Choroid plexus epithelial cell (primary cell): ENCODE results near the gene DTX4.
"Not testable (repeated sequence)": the region's sequence is repeated elsewhere in the genome, so short reads cannot be mapped to it uniquely, and the experiment has no call there.

Source experiments
- DNase-seq: peaks from one replicate; pipeline ENCODE4 v3.0.0-alpha.2; 2010; ENCODE audit warnings: low read depth
- H3K4me3 ChIP-seq: 2 replicates; pipeline ENCODE4 v1.5.1; 2011; ENCODE audit warnings: low read depth, mild to moderate bottlenecking, control low read depth, low read length, moderate library complexity
- CTCF ChIP-seq: conservative IDR thresholded peaks from 2 replicates; pipeline ENCODE4 v1.5.1; 2011; ENCODE audit warnings: low read depth, mild to moderate bottlenecking, control low read depth, inconsistent platforms, low read length, moderate library complexity

DTX4 gene

DNA sequence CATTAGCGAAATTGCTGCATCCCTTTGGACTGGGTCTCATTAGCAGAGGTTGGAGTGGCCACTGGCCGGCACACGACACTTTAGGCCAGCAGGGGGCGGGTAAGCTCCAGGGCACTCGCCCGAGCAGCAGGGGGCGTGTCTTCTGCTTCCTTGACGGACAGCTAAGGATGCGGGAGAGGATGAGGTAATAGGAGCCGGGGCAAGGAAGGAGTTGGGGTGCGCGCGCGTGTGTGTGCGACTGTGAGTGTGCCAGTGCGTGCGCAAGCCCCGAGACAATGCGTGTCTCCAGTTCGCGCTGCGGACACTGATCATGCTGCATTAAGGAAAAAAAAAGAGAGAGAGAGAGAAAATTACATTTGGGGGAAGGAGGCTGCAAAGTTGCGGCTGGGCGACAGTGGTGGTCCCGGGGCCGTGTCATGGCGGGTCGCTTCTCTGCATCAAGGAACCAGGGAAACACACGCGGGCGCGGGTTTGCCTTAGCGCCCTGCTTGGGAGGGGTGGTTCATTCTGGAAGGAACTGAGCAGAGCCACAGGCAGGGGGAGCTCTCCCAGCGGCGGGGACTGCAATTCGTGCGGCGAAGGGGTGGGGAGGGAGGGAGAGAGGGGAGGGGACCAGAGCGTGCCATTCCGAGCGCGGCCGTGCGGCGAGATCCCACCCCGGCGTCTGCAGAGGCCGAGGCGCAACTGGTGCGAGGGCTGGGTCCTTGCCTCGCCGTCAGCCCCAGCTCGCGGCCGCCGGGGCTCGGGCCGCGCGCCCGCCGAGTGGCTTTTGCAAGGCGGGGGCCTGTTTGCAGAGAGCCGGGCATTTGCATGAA, at the start of gene DTX4:
Gene DTX4 (plus strand): TSS at position 625 of the 815 bp plus-strand sequence. CDS start 464 bp downstream, outside the sequence.
- peak; percentile 90 for TF ChIP-seq CTCF
- peak; percentile 92 for DNase-seq
- peak within 1 kb of the TSS; percentile 61 for H3K4me3 ChIP-seq

- peak; percentile 99 for TF ChIP-seq CTCF
- H3K4me3 ChIP-seq, result peak overlapping the region; percentile 41
Measured at GRCh38 chr11:59135648-59136461, 36.1 kb upstream of the DTX4 start.

DNA sequence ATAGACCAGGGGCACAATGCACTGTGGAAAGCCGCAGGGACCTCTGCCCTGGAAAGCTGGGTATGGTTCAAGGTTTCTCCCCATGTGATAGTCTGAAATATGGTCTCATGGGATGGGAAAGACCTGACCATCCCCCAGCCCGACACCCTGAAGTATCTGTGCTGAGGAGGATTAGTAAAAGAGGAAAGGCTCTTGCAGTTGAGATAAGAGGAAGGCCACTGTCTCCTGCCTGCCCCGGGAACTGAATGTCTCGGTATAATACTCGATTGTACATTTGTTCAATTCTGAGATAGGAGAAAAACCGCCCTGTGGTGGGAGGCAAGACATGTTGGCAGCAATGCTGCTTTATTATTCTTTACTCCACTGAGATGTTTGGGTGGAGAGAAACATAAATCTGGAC, 35.4 kb upstream of the DTX4 start:
- H3K4me3 ChIP-seq, DNase-seq: not testable (repeated sequence)

More at GRCh38 chr11:59135648-59136461, 36.1 kb upstream of the DTX4 start:
- peak; percentile 82 for DNase-seq

DNA sequence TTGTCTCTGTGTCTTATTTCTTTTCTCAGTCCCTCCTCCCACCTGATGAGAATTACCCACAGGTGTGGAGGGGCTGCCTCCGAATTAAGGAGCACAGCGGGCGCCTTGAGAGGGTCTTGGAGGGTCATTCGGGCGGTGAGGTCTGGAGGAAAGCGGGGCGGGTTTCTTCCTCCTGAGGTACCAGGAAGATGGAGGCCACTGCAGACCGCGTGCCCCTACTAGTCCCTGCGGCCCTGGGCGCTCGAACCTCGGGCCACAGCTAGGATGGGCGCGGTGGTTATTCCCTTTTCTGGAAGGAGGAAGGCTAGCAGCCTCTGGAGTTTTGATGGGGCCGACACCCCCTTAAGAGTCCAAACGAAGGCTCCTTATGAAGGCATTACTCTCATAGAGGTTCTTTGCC, 34.7 kb upstream of the DTX4 start:
- TF ChIP-seq CTCF, result no peak
- no peak overlapping the region for H3K4me3 ChIP-seq
- DNase-seq, result no peak

- no peak for TF ChIP-seq CTCF
- DNase-seq, result peak; percentile 42
Measured at GRCh38 chr11:59138643-59139042, 33.3 kb upstream of the DTX4 start.

DNA sequence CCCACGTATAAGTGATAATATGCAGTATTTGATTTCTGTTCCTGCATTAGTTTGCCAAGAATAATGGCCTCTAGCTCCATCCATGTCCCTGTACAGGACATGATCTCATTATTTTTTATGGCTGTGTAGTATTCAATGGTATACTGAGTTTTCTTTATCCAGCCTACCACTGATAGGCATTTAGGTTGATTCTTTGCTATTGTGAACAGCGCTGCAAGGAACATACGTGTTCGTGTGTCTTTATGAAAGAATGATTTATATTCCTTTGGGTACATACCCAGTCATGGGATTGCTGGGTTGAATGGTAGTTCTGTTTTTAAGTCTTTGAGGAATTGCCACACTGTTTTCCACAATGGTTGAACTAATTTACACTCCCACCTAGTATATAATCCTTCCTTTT, 30.7 kb upstream of the DTX4 start:
- no peak for DNase-seq
- no peak overlapping the region for H3K4me3 ChIP-seq
- TF ChIP-seq CTCF, result no peak

More at GRCh38 chr11:59138643-59139042, 33.3 kb upstream of the DTX4 start:
- H3K4me3 ChIP-seq, result no peak overlapping the region

DNA sequence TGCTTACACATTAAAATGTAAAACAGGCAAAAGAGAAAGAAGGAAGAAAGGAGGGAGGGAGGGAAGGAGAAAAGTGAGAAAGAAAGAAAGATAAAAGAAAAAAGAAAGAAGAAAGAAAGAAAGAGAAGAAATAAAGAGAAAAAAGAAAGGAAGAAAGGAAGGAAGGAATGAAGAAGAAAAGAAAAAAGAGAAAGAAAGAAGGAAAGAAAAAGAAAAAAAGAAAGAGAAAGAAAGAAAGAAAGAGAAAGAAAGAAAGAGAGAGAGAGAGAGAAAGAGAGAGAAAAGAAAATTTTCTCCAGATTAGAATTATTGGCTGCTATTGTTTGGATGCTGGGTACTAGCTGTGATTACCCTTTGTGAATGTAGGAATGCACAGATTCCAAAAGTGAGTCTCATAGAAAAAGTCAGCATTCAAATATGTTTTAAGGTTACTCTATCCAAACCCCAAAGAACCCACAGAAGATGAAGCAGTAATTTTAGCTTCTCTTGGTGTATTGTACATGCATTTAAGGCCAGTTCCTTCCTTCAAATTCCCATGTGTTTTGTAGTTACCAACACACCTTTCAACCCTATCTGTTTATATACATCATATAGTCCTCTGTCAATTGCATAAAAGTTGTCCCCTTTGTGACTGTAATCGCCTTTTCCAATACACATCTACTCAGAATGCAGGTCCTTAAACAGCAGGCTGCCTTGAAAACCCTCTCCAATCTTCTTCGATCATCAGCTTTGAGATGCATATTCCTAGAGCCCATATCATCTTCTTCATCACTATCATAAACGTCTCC, 30.1 kb upstream of the DTX4 start:
- no peak for TF ChIP-seq CTCF
- peak; percentile 41 for DNase-seq
- H3K4me3 ChIP-seq, result peak overlapping the region; percentile 68
